HepG2 (cell line): ENCODE data around the gene PDYN.

ENCODE experiments used
- HNRNPK ChIP-seq: fragments of 200-400 bp; formaldehyde crosslinking; IDR thresholded peaks from 2 replicates; pipeline ENCODE4 v1.6.1; 2018; ENCODE audit warnings: low read length, low read depth, moderate library complexity, mild to moderate bottlenecking; ENCODE audit not compliant: poor library complexity, severe bottlenecking
- ZNF33A ChIP-seq: sonication (generic); formaldehyde crosslinking; IDR thresholded peaks from 2 replicates; pipeline ENCODE4 v1.5.1; 2020; ENCODE audit warnings: missing genetic modification reagents, mild to moderate bottlenecking, moderate library complexity, borderline replicate concordance
- TF ChIP-seq, protein P1 (sequence below): sonication (generic); formaldehyde crosslinking; IDR thresholded peaks from 2 replicates; pipeline ENCODE4 v1.8.1; 2023; ENCODE audit warnings: missing genetic modification reagents, inconsistent platforms, borderline replicate concordance

DNA sequence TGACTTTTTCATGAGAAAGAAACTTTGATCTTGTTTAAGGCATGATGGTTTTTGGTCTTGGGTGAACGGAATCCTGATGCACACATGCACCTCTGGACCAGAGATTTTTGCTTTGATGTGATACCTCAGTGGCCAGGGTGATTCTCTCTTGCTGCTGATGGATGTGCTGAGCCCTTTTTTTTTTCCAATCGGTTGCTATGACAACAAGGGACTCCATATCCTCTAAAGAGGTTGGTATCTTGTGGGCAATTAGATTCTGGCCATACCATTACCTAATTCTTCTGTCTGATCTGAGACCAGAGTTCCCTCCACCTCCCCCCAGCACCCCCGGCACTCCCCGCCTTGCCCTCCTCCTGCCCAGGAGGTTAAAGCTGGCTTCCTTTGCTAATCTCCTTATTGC, 24.9 kb downstream of the PDYN start:
- no peak for TF ChIP-seq ZNF33A
- TF ChIP-seq HNRNPK: no peak
- TF ChIP-seq, protein P1, sequence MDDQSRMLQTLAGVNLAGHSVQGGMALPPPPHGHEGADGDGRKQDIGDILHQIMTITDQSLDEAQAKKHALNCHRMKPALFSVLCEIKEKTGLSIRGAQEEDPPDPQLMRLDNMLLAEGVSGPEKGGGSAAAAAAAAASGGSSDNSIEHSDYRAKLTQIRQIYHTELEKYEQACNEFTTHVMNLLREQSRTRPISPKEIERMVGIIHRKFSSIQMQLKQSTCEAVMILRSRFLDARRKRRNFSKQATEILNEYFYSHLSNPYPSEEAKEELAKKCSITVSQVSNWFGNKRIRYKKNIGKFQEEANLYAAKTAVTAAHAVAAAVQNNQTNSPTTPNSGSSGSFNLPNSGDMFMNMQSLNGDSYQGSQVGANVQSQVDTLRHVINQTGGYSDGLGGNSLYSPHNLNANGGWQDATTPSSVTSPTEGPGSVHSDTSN (CRISPR knock-in tag): no peak
